Measurements from ENCODE around the gene LEFTY1.

- TF ChIP-seq CTCF (conservative IDR thresholded peaks at IDR 0.05; ENCODE audit: low read depth, low read length): no peak
- no peak for TF ChIP-seq POLR2A (IDR thresholded peaks at IDR 0.05; ENCODE audit: low read depth, low read length)
- TF ChIP-seq RCOR1 (IDR thresholded peaks at IDR 0.05; ENCODE audit: insufficient replicate concordance, low read length): no peak
- no peak for TF ChIP-seq CEBPB (IDR thresholded peaks at IDR 0.05; ENCODE audit: low read depth, low read length)
- no peak for TF ChIP-seq USF2 (IDR thresholded peaks at IDR 0.05; ENCODE audit: low read depth, low read length)
- TF ChIP-seq RAD21 (IDR thresholded peaks at IDR 0.05; ENCODE audit: low read length): no peak
- no peak for TF ChIP-seq ELK1 (IDR thresholded peaks at IDR 0.05; ENCODE audit: borderline replicate concordance, low read depth, low read length)
- TF ChIP-seq BHLHE40 (IDR thresholded peaks at IDR 0.05; ENCODE audit: low read depth, low read length): no peak
- no peak for TF ChIP-seq RFX5 (IDR thresholded peaks at IDR 0.05; ENCODE audit: low read depth, low read length)
- TF ChIP-seq MAFK (IDR thresholded peaks at IDR 0.05; ENCODE audit: low read depth, low read length): no peak
- TF ChIP-seq MXI1 (IDR thresholded peaks at IDR 0.05; ENCODE audit: borderline replicate concordance, low read depth, low read length): no peak
- no peak for TF ChIP-seq FOS (IDR thresholded peaks at IDR 0.05; ENCODE audit: low read depth, low read length)
These were observed 2.5 kb upstream of the LEFTY1 start for GRCh38 chr1:225891229-225891972.
